Measurements from ENCODE around the gene KLF12. TPM values are rescaled to one million over a fixed set of nuclear protein-coding genes. Genes with fewer than 3 reads are reported as not detected.

The KLF12 gene
- total RNA-seq, 1 experiment from 2014 or later: 38.1 TPM

DNA sequence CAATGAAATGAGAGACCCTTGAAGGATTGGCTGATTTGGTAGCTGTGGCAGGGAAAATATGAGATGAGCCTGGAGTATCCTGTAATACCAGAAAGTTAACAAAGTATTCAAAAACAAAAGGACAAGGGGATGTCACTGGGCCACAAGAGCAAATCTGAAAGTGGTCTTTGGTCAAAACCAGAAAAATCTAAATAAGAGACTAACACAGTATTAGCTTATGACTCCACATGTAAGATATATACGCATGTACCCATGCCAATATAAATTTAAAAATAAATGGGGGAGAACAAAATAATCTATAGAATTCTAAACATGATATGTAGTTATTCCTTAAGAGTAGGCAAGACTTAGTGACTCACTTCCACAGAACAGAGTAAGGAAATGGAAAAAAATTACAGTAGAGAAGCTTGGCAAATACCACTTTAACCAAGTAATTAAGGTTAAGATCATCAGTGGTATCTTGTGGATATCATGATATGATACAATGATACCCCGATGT is 16.9 kb downstream of the KLF12 start:
- peaks cover 33% of the 10 kb centered on the region for H3K36me3 ChIP-seq (ENCODE audit: insufficient read depth, low read length)
- no peaks in the 10 kb centered on the region for H4K20me1 ChIP-seq (ENCODE audit: insufficient read depth, low read depth, low read length)
- H3K4me2 ChIP-seq (ENCODE audit: low read depth, low read length, poor library complexity, severe bottlenecking): no peak overlapping the region
- peaks cover 99% of the 10 kb centered on the region for H3K79me2 ChIP-seq (ENCODE audit: low read length)
- peaks cover 19% of the 10 kb centered on the region for H3K4me1 ChIP-seq (ENCODE audit: low read length)
- no peaks in the 10 kb centered on the region for H3K27me3 ChIP-seq (ENCODE audit: low read length)
- no peak overlapping the region for H3K27ac ChIP-seq (ENCODE audit: low read length)
- no peak overlapping the region for H2AFZ ChIP-seq (ENCODE audit: low read length)
- no peak for DNase-seq
- H3K4me3 ChIP-seq (ENCODE audit: low read length): no peak overlapping the region
- H3K9me3 ChIP-seq (ENCODE audit: low read length): peaks cover 4% of the 10 kb centered on the region
- no peak overlapping the region for H3K9ac ChIP-seq (ENCODE audit: low read length)
- no peaks in the 10 kb centered on the region for H3K9me2 ChIP-seq (replicated peaks; ENCODE audit: insufficient read depth, low read length)

DNA sequence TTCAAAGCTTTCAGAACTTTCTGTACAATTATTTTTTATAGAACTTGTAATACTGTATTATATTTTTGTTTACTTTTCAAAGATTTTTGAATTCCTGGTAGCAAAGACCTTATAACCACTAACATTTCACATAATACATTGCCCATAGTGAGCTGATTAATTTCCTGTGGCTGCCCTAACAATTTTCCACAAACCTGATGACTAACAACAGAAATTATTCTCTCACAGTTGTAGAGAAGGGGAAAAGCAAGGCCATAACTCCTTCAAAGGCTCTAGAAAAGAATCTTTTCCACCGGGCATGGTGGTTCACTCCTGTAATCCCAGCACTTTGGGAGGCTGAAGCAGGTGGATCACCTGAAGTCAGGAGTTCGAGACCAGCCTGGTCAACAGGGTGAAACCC is 19.1 kb downstream of the KLF12 start:
- H3K4me2 ChIP-seq (ENCODE audit: low read depth, low read length, poor library complexity, severe bottlenecking): no peak overlapping the region

DNA sequence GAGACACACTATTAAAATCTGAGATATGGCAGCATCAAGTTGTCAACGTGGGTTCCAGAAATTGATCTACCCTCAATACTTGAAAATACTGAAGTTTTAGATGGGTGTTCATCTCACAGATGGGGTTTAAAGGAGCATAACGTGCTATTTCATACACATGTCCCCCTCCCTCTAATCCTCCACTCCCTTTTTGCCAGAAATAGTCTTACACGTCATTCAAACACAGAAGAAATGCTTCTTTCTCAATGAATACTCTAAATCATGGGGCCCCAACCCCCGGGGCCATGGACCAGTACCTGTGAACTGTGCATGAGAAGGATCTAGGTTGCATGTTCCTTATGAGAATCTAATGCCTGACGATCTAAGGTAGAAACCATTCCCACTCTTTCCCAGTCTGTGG is 19.6 kb downstream of the KLF12 start:
- Histone ChIP-seq H3K4me2 (ENCODE audit: low read depth, low read length, poor library complexity, severe bottlenecking) (no peak overlapping the region), H3K27ac (ENCODE audit: low read length) (peak overlapping the region; percentile 2; the same call in 1 of the 2 replicates)

More for the DNA sequence above, 19.1 kb downstream of the KLF12 start:
- H3K79me2 ChIP-seq (ENCODE audit: low read length): peaks cover 99% of the 10 kb centered on the region
- H3K27ac ChIP-seq (ENCODE audit: low read length): 0 out of 2 replicates have a peak overlapping the region, but pooled peaks have one; percentile 2
- H2AFZ ChIP-seq (ENCODE audit: low read length): no peak overlapping the region
- no peak overlapping the region for H3K4me3 ChIP-seq (ENCODE audit: low read length)
- H3K9ac ChIP-seq (ENCODE audit: low read length): no peak overlapping the region
- peaks cover 30% of the 10 kb centered on the region for H3K4me1 ChIP-seq (ENCODE audit: low read length)
- no peaks in the 10 kb centered on the region for H3K27me3 ChIP-seq (ENCODE audit: low read length)
- H3K36me3 ChIP-seq (ENCODE audit: insufficient read depth, low read length): peaks cover 24% of the 10 kb centered on the region; the same call in 1 of the 2 replicates
- H3K9me2 ChIP-seq (replicated peaks; ENCODE audit: insufficient read depth, low read length): no peaks in the 10 kb centered on the region
- H3K9me3 ChIP-seq (ENCODE audit: low read length): peaks cover 4% of the 10 kb centered on the region
- DNase-seq: no peak
- H4K20me1 ChIP-seq (ENCODE audit: insufficient read depth, low read depth, low read length): no peaks in the 10 kb centered on the region

DNA sequence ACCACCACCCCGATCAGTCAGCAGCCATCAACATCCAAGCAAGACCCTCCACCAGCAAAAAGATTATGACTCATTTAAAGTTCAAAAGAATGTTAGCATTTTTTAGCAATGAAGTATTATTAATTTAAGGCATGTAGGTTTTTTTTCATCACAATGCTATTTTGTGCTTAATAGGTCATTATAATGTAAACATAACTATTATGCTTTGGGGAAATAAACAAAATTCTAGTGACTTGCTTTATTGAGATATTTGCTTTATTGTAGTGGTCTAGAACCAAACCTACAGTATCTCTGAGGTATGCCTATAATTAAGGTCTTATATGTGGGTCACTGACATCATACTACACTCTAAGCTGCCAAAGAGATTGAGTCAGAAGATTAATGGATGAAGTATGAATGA is 20.0 kb downstream of the KLF12 start:
- Histone ChIP-seq H2AFZ (ENCODE audit: low read length) (no peak overlapping the region), H3K4me1 (ENCODE audit: low read length) (peaks cover 30% of the 10 kb centered on the region), H3K9me3 (ENCODE audit: low read length) (no peaks in the 10 kb centered on the region), H3K79me2 (ENCODE audit: low read length) (peaks cover 99% of the 10 kb centered on the region), H3K27me3 (ENCODE audit: low read length) (no peaks in the 10 kb centered on the region), H3K36me3 (ENCODE audit: insufficient read depth, low read length) (peaks cover 18% of the 10 kb centered on the region; the same call in 1 of the 2 replicates), H4K20me1 (ENCODE audit: insufficient read depth, low read depth, low read length) (no peaks in the 10 kb centered on the region), H3K27ac (ENCODE audit: low read length) (peak overlapping the region; percentile 2; the same call in 1 of the 2 replicates), H3K4me2 (ENCODE audit: low read depth, low read length, poor library complexity, severe bottlenecking) (no peak overlapping the region), H3K4me3 (ENCODE audit: low read length) (no peak overlapping the region), H3K9me2 (replicated peaks; ENCODE audit: insufficient read depth, low read length) (no peaks in the 10 kb centered on the region), H3K9ac (ENCODE audit: low read length) (no peak overlapping the region)
- no peak for DNase-seq

More for the DNA sequence above, 19.6 kb downstream of the KLF12 start:
- no peaks in the 10 kb centered on the region for H3K27me3 ChIP-seq (ENCODE audit: low read length)
- H2AFZ ChIP-seq (ENCODE audit: low read length): no peak overlapping the region
- H3K4me3 ChIP-seq (ENCODE audit: low read length): no peak overlapping the region
- peaks cover 30% of the 10 kb centered on the region for H3K4me1 ChIP-seq (ENCODE audit: low read length)
- peaks cover 3% of the 10 kb centered on the region for H3K9me3 ChIP-seq (ENCODE audit: low read length)
- peaks cover 99% of the 10 kb centered on the region for H3K79me2 ChIP-seq (ENCODE audit: low read length)
- peaks cover 23% of the 10 kb centered on the region; the same call in 1 of the 2 replicates for H3K36me3 ChIP-seq (ENCODE audit: insufficient read depth, low read length)
- no peak for DNase-seq
- H3K9me2 ChIP-seq (replicated peaks; ENCODE audit: insufficient read depth, low read length): no peaks in the 10 kb centered on the region
- H4K20me1 ChIP-seq (ENCODE audit: insufficient read depth, low read depth, low read length): no peaks in the 10 kb centered on the region
- no peak overlapping the region for H3K9ac ChIP-seq (ENCODE audit: low read length)

DNA sequence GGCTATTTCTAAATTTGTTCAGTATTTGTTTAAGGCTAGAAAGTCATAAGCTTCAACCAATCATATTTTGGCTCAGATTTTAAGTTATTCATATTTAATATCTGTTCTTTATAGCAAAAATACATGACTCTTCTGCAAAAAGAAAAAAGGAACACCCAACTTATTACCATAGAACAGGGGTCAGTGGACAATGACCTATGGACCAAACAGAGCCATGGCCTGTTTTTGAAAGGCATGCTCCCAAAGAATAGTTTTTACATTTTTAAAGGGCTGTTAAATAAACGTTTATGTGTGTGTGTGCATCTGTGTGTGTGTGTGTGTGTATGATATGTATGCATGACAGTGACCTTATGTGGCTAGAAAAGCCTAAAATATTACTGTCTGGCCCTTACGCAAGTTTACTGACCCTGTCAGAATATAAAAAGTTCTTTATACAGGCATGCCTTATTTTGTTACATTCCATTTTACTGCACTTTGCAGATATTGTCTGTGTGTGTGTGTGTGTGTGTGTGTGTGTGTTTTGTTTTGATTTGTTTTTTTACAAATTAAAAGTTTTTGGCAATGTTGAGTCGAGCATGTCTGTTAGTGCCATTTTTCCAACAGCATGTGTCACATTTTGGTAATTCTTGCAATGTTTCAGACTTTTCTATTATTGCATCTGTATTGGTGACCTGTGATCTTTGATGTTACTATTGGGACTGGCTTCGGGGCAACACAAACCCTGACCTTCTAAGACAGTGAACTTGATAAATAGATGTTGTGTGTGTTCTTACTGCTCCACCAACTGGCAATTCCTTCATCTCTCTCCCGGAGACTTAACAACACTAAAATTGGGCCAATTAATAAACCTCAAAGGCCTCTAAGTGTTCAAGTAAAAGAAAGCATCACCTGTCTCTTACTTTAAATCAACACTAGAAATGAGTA is 22.0 kb downstream of the KLF12 start:
- Histone ChIP-seq H3K4me3 (ENCODE audit: low read length) (no peak overlapping the region), H2AFZ (ENCODE audit: low read length) (no peak overlapping the region), H4K20me1 (ENCODE audit: insufficient read depth, low read depth, low read length) (no peaks in the 10 kb centered on the region), H3K4me2 (ENCODE audit: low read depth, low read length, poor library complexity, severe bottlenecking) (no peak overlapping the region), H3K9me2 (replicated peaks; ENCODE audit: insufficient read depth, low read length) (no peaks in the 10 kb centered on the region), H3K4me1 (ENCODE audit: low read length) (peaks cover 35% of the 10 kb centered on the region), H3K79me2 (ENCODE audit: low read length) (peaks cover 99% of the 10 kb centered on the region), H3K9ac (ENCODE audit: low read length) (no peak overlapping the region), H3K27ac (ENCODE audit: low read length) (no peak overlapping the region), H3K27me3 (ENCODE audit: low read length) (no peaks in the 10 kb centered on the region), H3K36me3 (ENCODE audit: insufficient read depth, low read length) (peaks cover 8% of the 10 kb centered on the region; the same call in 1 of the 2 replicates), H3K9me3 (ENCODE audit: low read length) (no peaks in the 10 kb centered on the region)
- DNase-seq: no peak

- Histone ChIP-seq H3K79me2 (ENCODE audit: low read length) (peaks cover 99% of the 10 kb centered on the region), H3K4me3 (ENCODE audit: low read length) (no peak overlapping the region), H3K4me2 (ENCODE audit: low read depth, low read length, poor library complexity, severe bottlenecking) (no peak overlapping the region), H3K27ac (ENCODE audit: low read length) (no peak overlapping the region), H3K4me1 (ENCODE audit: low read length) (peaks cover 39% of the 10 kb centered on the region), H3K9me2 (replicated peaks; ENCODE audit: insufficient read depth, low read length) (no peaks in the 10 kb centered on the region), H3K36me3 (ENCODE audit: insufficient read depth, low read length) (peaks cover 8% of the 10 kb centered on the region; the same call in 1 of the 2 replicates), H3K9ac (ENCODE audit: low read length) (no peak overlapping the region), H2AFZ (ENCODE audit: low read length) (no peak overlapping the region), H4K20me1 (ENCODE audit: insufficient read depth, low read depth, low read length) (no peaks in the 10 kb centered on the region), H3K27me3 (ENCODE audit: low read length) (no peaks in the 10 kb centered on the region), H3K9me3 (ENCODE audit: low read length) (no peaks in the 10 kb centered on the region)
- no peak for DNase-seq
Observed at GRCh38 chr13:74111399-74111798, 22.8 kb downstream of the KLF12 start.

GRCh38 chr13:74110053-74110452 is 24.2 kb downstream of the KLF12 start:
- no peak overlapping the region for H3K4me2 ChIP-seq (ENCODE audit: low read depth, low read length, poor library complexity, severe bottlenecking)
- H2AFZ ChIP-seq (ENCODE audit: low read length): no peak overlapping the region
- H3K79me2 ChIP-seq (ENCODE audit: low read length): peaks cover 99% of the 10 kb centered on the region

GRCh38 chr13:74107598-74107997 is 26.6 kb downstream of the KLF12 start:
- Histone ChIP-seq H3K36me3 (ENCODE audit: insufficient read depth, low read length) (no peaks in the 10 kb centered on the region), H3K4me2 (ENCODE audit: low read depth, low read length, poor library complexity, severe bottlenecking) (no peak overlapping the region), H3K9ac (ENCODE audit: low read length) (no peak overlapping the region), H3K9me3 (ENCODE audit: low read length) (no peaks in the 10 kb centered on the region), H4K20me1 (ENCODE audit: insufficient read depth, low read depth, low read length) (no peaks in the 10 kb centered on the region), H3K27ac (ENCODE audit: low read length) (no peak overlapping the region), H3K79me2 (ENCODE audit: low read length) (peaks cover 99% of the 10 kb centered on the region), H3K4me1 (ENCODE audit: low read length) (peaks cover 60% of the 10 kb centered on the region), H3K27me3 (ENCODE audit: low read length) (no peaks in the 10 kb centered on the region), H2AFZ (ENCODE audit: low read length) (no peak overlapping the region), H3K4me3 (ENCODE audit: low read length) (no peak overlapping the region), H3K9me2 (replicated peaks; ENCODE audit: insufficient read depth, low read length) (no peaks in the 10 kb centered on the region)
- no peak for DNase-seq

More at GRCh38 chr13:74110053-74110452, 24.2 kb downstream of the KLF12 start:
- Histone ChIP-seq H3K9ac (ENCODE audit: low read length) (no peak overlapping the region), H3K4me1 (ENCODE audit: low read length) (peaks cover 51% of the 10 kb centered on the region), H3K27me3 (ENCODE audit: low read length) (no peaks in the 10 kb centered on the region), H3K36me3 (ENCODE audit: insufficient read depth, low read length) (peaks cover 8% of the 10 kb centered on the region; the same call in 1 of the 2 replicates), H3K4me3 (ENCODE audit: low read length) (no peak overlapping the region), H3K9me2 (replicated peaks; ENCODE audit: insufficient read depth, low read length) (no peaks in the 10 kb centered on the region), H3K27ac (ENCODE audit: low read length) (no peak overlapping the region), H3K9me3 (ENCODE audit: low read length) (no peaks in the 10 kb centered on the region), H4K20me1 (ENCODE audit: insufficient read depth, low read depth, low read length) (no peaks in the 10 kb centered on the region)
- DNase-seq: no peak

Measured in Karpas-422 (cell line).